GM12874 (cell line): Measurements from ENCODE around the gene RGS3.

Source experiments
- TF ChIP-seq, protein P1 (sequence below): IDR thresholded peaks from 2 replicates; pipeline ENCODE4 v1.5.1; 2011; ENCODE audit warnings: low read depth, mild to moderate bottlenecking, control low read depth, low read length, moderate library complexity; ENCODE audit not compliant: insufficient read depth

The RGS3 gene

GRCh38 chr9:113507256-113507655, 43.7 kb downstream of the RGS3 start:
- TF ChIP-seq, protein P1, sequence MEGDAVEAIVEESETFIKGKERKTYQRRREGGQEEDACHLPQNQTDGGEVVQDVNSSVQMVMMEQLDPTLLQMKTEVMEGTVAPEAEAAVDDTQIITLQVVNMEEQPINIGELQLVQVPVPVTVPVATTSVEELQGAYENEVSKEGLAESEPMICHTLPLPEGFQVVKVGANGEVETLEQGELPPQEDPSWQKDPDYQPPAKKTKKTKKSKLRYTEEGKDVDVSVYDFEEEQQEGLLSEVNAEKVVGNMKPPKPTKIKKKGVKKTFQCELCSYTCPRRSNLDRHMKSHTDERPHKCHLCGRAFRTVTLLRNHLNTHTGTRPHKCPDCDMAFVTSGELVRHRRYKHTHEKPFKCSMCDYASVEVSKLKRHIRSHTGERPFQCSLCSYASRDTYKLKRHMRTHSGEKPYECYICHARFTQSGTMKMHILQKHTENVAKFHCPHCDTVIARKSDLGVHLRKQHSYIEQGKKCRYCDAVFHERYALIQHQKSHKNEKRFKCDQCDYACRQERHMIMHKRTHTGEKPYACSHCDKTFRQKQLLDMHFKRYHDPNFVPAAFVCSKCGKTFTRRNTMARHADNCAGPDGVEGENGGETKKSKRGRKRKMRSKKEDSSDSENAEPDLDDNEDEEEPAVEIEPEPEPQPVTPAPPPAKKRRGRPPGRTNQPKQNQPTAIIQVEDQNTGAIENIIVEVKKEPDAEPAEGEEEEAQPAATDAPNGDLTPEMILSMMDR: no peak

GRCh38 chr9:113508111-113508749, 44.7 kb downstream of the RGS3 start:
- TF ChIP-seq, protein P1: peak; percentile 43; the same call in 1 of the 2 replicates

DNA sequence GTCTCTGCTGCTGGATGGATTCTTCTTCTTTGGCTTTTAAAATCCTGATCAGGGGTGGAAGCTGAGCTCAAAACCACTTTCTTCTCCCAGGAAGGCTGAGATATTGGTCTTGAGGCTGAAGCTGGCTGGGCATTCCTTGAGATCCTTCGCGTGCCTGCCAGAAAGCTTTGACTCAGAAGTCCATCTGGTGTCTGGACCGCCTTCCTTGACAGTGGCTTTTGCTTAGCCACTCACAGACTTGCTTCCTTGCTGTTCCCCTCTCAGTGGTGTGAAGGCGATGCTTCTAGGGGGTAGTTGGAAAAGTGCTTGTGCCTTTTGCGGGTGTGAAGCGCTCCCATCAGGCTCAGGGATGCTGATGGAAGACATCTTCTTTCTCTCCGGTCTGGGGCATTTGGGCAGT, 45.9 kb downstream of the RGS3 start:
- TF ChIP-seq, protein P1: no peak

- TF ChIP-seq, protein P1: no peak
These were observed 47.6 kb downstream of the RGS3 start for GRCh38 chr9:113511047-113511521.

DNA sequence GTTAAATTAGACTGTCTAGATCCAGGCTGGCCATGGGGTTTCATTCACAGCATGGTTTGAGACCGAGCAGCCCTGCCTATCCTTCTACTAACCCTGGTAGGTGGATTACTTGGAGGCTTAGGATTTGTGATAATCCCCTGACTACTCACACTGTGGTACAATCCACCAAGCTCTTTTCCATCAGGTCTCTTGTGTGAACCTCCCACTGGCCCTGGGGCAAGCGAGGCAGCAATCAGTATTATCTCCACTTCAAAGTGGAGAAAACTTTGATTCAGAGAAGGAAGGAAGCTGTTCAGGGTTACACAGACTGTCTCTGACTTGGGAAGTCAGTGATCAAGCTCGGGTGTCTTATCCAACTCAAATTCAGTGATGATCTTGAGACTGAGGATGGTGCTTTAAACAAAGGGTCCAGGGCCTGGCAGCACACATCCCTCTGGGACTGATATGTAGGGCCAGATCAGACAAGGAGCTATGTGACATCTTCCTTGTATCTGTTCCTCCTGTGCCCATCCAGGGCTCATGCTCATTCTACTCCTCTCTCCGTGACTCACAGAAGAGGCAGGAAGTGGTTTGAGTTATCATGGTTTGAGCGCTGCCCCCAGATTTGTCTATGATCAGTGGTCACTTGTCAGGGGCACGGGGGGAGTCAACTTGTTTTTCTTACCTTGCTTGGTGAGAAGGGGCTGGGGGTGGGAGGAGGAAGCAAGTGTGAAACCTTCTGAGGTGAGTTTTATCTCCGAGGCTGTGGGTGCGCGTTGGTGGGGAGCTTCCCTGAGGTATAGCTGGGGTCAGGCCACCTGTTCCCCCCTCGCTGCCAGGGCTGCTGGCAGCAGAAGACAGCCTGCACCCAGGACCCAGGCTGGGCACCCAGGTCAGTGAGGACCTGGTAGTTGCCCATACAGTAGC, 48.6 kb downstream of the RGS3 start:
- TF ChIP-seq, protein P1: no peak

- TF ChIP-seq, protein P1: no peak
These were observed 49.6 kb downstream of the RGS3 start for GRCh38 chr9:113513111-113513510.

GRCh38 chr9:113513536-113513935, 50.0 kb downstream of the RGS3 start:
- TF ChIP-seq, protein P1: no peak
